Mesendoderm (in vitro differentiated cells): ENCODE data around the gene LMBR1.

Experiments
- DNase-seq: peaks from one replicate; pipeline ENCODE4 v3.0.0; 2013
- H2AK5ac ChIP-seq: 2 replicates; pipeline ENCODE4 v1.6.1; 2013; ENCODE audit warnings: low read length, inconsistent platforms
- H2BK120ac ChIP-seq: 2 replicates; pipeline ENCODE4 v1.6.1; 2013; ENCODE audit warnings: low read depth, mild to moderate bottlenecking, low read length, moderate library complexity, mixed read lengths
- H2BK15ac ChIP-seq: replicated peaks from 2 replicates; pipeline ENCODE4 v1.6.1; 2013; ENCODE audit warnings: low read depth, mild to moderate bottlenecking, moderate library complexity
- H2BK5ac ChIP-seq: 2 replicates; pipeline ENCODE4 v1.6.1; 2013; ENCODE audit warnings: low read length, inconsistent platforms
- H3K18ac ChIP-seq: 2 replicates; pipeline ENCODE4 v1.6.1; 2013; ENCODE audit warnings: mild to moderate bottlenecking, low read length, mixed read lengths
- H3K23ac ChIP-seq: one replicate; pipeline ENCODE4 v1.6.1; 2013; ENCODE audit warnings: low read length
- H3K27ac ChIP-seq: 2 replicates; pipeline ENCODE4 v1.5.1; 2013; ENCODE audit warnings: low read depth, mild to moderate bottlenecking, inconsistent platforms, low read length, moderate library complexity
- H3K27me3 ChIP-seq: 2 replicates; pipeline ENCODE4 v1.6.1; 2013; ENCODE audit warnings: low read length, control low read depth, mild to moderate bottlenecking, inconsistent platforms; ENCODE audit not compliant: insufficient read depth, poor library complexity
- H3K36me3 ChIP-seq: 2 replicates; pipeline ENCODE4 v1.6.1; 2013; ENCODE audit warnings: low read length, inconsistent platforms; ENCODE audit not compliant: control insufficient read depth, insufficient read depth
- H3K4ac ChIP-seq: one replicate; pipeline ENCODE4 v1.6.1; 2013; ENCODE audit warnings: low read depth, mild to moderate bottlenecking, low read length, moderate library complexity
- H3K4me1 ChIP-seq: 2 replicates; pipeline ENCODE4 v1.6.1; 2013; ENCODE audit warnings: low read depth, low read length, inconsistent platforms; ENCODE audit not compliant: control insufficient read depth
- H3K4me2 ChIP-seq: 2 replicates; pipeline ENCODE4 v1.6.1; 2013; ENCODE audit warnings: low read length
- H3K4me3 ChIP-seq: 2 replicates; pipeline ENCODE4 v1.5.1; 2013; ENCODE audit warnings: mild to moderate bottlenecking, low read length
- H3K56ac ChIP-seq: one replicate; pipeline ENCODE4 v1.6.1; 2013; ENCODE audit warnings: low read length
- H3K79me1 ChIP-seq: 2 replicates; pipeline ENCODE4 v1.6.1; 2013; ENCODE audit warnings: low read length, inconsistent platforms
- H3K79me2 ChIP-seq: 2 replicates; pipeline ENCODE4 v1.6.1; 2013; ENCODE audit warnings: mild to moderate bottlenecking, low read length; ENCODE audit not compliant: control insufficient read depth, insufficient read depth
- H3K9ac ChIP-seq: 2 replicates; pipeline ENCODE4 v1.6.1; 2013; ENCODE audit warnings: low read length, inconsistent platforms
- H4K5ac ChIP-seq: one replicate; pipeline ENCODE4 v1.6.1; 2013; ENCODE audit warnings: low read length
- H4K8ac ChIP-seq: one replicate; pipeline ENCODE4 v1.6.1; 2013; ENCODE audit warnings: low read depth, mild to moderate bottlenecking, control low read depth, low read length, moderate library complexity
- WGBS: extraction: QIAGEN DNeasy Blood & Tissue Kit; methylation state at CpG from one replicate; pipeline ENCODE4 v1.1.7; 2013; ENCODE audit warnings: low lambda C conversion rate, missing lambda C conversion rate; ENCODE audit not compliant: insufficient coverage; ENCODE audit errors: extremely low coverage; 5-methylcytosine and 5-hydroxymethylcytosine counted together

LMBR1 gene

DNA sequence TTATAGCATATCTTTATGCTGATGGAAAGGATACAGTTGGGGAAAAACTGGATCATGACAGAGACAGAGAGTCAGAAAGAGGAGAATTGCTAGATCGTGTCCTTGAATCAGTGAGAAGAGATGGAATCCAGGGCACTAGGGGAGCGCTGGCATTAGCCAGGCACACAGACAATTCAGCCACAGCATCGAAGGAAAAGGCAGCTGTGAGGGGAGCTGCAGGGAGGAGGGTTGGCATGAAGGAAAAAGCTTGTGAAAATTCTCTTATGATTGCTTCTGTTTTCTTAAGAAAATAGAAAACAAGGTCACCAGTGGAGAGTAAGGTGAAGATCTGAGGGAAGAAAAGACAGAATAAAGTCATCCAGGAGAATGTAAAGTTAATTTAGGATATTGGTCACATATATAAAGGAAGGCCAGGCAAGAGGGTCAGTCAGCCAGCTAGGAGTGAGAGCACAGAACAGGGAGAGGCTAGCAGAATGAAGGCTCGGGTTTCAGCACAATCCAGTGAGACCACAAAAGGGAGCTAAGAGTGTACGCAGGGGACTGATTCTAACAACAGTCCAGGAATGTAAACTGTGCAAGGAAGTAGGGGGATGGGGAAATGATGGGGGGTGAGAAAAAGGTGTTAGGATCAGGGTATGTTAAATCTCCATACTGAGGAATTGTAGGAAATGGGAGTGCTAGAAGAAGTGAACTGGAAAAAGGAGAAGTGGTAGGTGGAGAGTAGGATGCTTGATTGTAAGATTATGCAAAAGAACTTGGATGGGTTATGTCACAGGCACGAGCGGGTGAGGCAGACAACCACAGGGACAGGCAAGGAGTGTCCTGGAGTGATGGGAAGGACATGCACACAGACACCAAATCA, 140.4 kb downstream of the LMBR1 start:
- H3K4ac ChIP-seq: no peak overlapping the region
- H2BK120ac ChIP-seq: no peak overlapping the region
- H3K4me1 ChIP-seq: peaks cover 2% of the 10 kb centered on the region
- no peak overlapping the region for H4K5ac ChIP-seq
- no peak overlapping the region for H3K4me3 ChIP-seq
- H2AK5ac ChIP-seq: no peak overlapping the region
- H3K36me3 ChIP-seq: no peaks in the 10 kb centered on the region
- no peaks in the 10 kb centered on the region for H3K79me2 ChIP-seq
- H3K4me2 ChIP-seq: no peak overlapping the region
- H3K27me3 ChIP-seq: no peaks in the 10 kb centered on the region
- no peak overlapping the region for H3K27ac ChIP-seq
- DNase-seq: no peak
- no peak overlapping the region for H3K56ac ChIP-seq
- no CpG with 5 or more reads among the region's 7 CpGs for WGBS
- H4K8ac ChIP-seq: no peak overlapping the region
- H3K9ac ChIP-seq: no peak overlapping the region
- H3K79me1 ChIP-seq: no peaks in the 10 kb centered on the region
- H2BK15ac ChIP-seq: no peak overlapping the region
- no peak overlapping the region for H2BK5ac ChIP-seq
- no peak overlapping the region for H3K23ac ChIP-seq
- H3K18ac ChIP-seq: no peak overlapping the region

DNA sequence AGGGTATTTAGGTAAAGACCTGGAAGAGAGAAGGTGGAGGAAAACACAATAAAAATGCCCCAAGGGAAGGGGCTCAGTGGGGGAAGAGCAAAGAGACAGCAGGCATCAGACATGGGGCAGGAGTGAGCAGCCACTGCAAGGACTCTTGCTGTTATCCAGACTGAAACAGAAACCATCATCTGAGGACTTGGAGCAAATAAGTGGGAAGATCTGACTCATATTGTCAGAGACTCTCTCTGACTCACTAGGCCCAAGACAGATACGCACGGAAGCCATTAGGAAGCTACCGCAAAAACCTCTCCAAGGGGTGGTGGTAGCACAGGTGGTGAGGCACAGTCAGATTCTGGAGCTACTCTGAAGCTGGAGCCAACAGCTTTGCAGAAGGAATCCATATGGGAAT, 141.7 kb downstream of the LMBR1 start:
- H3K18ac ChIP-seq: no peak overlapping the region
- no peaks in the 10 kb centered on the region for H3K79me2 ChIP-seq
- no peak overlapping the region for H2AK5ac ChIP-seq
- no peak overlapping the region for H3K27ac ChIP-seq
- no peak for DNase-seq
- H3K23ac ChIP-seq: no peak overlapping the region
- H3K4me2 ChIP-seq: no peak overlapping the region
- no peak overlapping the region for H4K5ac ChIP-seq
- no peak overlapping the region for H4K8ac ChIP-seq
- H2BK15ac ChIP-seq: no peak overlapping the region
- no peak overlapping the region for H2BK5ac ChIP-seq
- H3K4ac ChIP-seq: no peak overlapping the region
- no CpG with 5 or more reads among the region's 3 CpGs for WGBS
- H3K4me1 ChIP-seq: peaks cover 2% of the 10 kb centered on the region
- no peak overlapping the region for H3K9ac ChIP-seq
- H3K36me3 ChIP-seq: no peaks in the 10 kb centered on the region
- no peak overlapping the region for H3K4me3 ChIP-seq
- H3K56ac ChIP-seq: no peak overlapping the region
- H3K27me3 ChIP-seq: no peaks in the 10 kb centered on the region
- no peaks in the 10 kb centered on the region for H3K79me1 ChIP-seq
- H2BK120ac ChIP-seq: no peak overlapping the region

DNA sequence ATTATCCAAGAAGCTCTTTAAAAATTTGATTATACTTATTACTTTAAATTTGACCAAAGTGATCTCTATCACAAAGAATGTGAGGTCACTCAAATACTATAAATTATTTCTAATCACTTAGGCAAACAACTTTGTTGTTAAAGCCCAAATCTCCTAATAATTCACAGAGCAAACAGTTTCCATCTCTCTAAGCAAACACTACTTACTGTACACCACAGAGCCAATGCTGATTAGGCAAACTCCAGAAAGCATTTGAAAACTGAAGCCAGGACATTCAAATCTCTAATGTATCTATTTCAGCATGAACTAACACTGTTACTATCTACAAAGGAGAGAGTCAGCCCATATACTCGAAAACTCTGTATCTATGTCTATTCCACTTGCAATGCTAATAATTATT, 145.3 kb downstream of the LMBR1 start:
- no CpG with 5 or more reads among the region's 1 CpG for WGBS
- no peak overlapping the region for H3K4ac ChIP-seq
- no peak overlapping the region for H2AK5ac ChIP-seq
- no peak overlapping the region for H4K8ac ChIP-seq
- H3K18ac ChIP-seq: no peak overlapping the region
- H3K27me3 ChIP-seq: no peaks in the 10 kb centered on the region
- no peak overlapping the region for H2BK5ac ChIP-seq
- DNase-seq: no peak
- no peak overlapping the region for H3K4me2 ChIP-seq
- H3K56ac ChIP-seq: no peak overlapping the region
- no peak overlapping the region for H3K27ac ChIP-seq
- peaks cover under 1% of the 10 kb centered on the region for H3K4me1 ChIP-seq
- no peaks in the 10 kb centered on the region for H3K79me2 ChIP-seq
- H3K9ac ChIP-seq: no peak overlapping the region
- no peak overlapping the region for H4K5ac ChIP-seq
- no peak overlapping the region for H2BK120ac ChIP-seq
- H3K4me3 ChIP-seq: no peak overlapping the region
- H3K79me1 ChIP-seq: no peaks in the 10 kb centered on the region
- H3K23ac ChIP-seq: no peak overlapping the region
- H2BK15ac ChIP-seq: no peak overlapping the region
- H3K36me3 ChIP-seq: no peaks in the 10 kb centered on the region

DNA sequence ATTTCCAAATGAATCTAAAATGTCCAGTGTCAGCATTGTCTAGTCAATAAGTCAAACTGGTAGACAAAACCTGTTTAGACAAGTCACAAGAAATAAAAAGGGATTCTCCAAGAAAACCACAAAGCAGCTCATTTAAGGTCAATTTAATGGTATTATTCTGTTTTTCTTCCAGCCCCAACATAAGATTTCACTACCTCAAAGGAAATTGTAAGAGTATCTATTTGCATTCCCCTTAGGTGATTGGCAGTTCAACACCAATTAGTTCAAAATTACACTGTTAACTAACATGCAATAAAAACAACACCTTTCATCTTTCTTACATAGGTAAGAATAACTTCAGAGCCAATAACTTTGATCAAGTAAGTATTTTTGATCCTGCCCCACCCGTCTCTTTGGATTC, 146.1 kb downstream of the LMBR1 start:
- Histone ChIP-seq H3K4me1 (no peaks in the 10 kb centered on the region), H3K23ac (no peak overlapping the region), H3K27me3 (no peaks in the 10 kb centered on the region), H2BK120ac (no peak overlapping the region), H3K4me3 (no peak overlapping the region), H2BK15ac (no peak overlapping the region), H3K18ac (no peak overlapping the region), H3K56ac (no peak overlapping the region), H4K5ac (no peak overlapping the region), H2BK5ac (no peak overlapping the region), H3K9ac (no peak overlapping the region), H2AK5ac (no peak overlapping the region), H3K79me2 (no peaks in the 10 kb centered on the region), H4K8ac (no peak overlapping the region), H3K4ac (no peak overlapping the region), H3K79me1 (no peaks in the 10 kb centered on the region), H3K27ac (no peak overlapping the region), H3K36me3 (no peaks in the 10 kb centered on the region), H3K4me2 (no peak overlapping the region)
- WGBS: no CpG with 5 or more reads among the region's 1 CpG
- DNase-seq: no peak

DNA sequence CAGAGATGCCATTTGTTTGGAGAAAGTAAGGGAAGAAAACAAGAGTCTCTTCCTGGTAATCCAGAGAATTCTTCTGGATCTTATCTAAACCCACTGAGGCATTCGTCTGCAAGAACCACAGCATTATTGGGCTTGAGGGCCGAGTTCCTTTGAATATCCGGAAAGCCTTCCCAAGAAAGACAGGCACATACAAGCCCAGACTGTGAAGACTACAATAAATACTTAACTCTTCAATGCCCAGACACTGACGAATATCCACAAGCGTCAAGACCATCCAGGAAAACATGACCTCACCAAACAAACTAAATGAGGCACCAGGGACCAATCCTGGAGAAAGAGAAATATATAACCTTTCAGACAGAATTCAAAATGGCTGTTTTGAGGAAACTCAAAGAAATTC, 153.4 kb downstream of the LMBR1 start:
- Histone ChIP-seq H2AK5ac (no peak overlapping the region), H4K8ac (no peak overlapping the region), H3K79me2 (no peaks in the 10 kb centered on the region), H2BK15ac (no peak overlapping the region), H3K79me1 (no peaks in the 10 kb centered on the region), H3K36me3 (no peaks in the 10 kb centered on the region), H3K56ac (no peak overlapping the region), H4K5ac (no peak overlapping the region), H3K23ac (no peak overlapping the region), H3K4me1 (no peaks in the 10 kb centered on the region), H3K9ac (no peak overlapping the region), H3K18ac (no peak overlapping the region), H3K4me2 (no peak overlapping the region), H2BK120ac (no peak overlapping the region), H3K27ac (no peak overlapping the region), H3K27me3 (no peaks in the 10 kb centered on the region), H2BK5ac (no peak overlapping the region), H3K4ac (no peak overlapping the region), H3K4me3 (no peak overlapping the region)
- DNase-seq: no peak
- no CpG with 5 or more reads among the region's 5 CpGs for WGBS

DNA sequence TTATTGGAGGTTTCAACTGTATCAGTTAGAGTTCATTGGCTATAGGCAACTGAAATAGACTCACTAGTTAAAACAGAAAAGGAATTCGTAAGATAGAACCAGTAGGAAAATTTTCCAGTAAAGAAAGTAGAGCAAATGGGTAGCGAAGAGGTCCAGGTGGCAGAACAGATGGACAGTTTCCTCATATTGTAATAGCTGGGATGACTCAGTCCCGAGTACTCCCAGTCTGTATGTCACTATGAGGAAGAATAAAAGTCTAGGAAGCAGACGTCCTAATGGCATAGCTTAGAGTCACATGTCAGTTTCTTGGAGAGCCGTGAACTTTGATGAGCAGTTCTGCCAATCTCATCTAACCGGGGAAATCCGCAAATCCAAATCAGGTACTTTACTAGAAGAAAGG, 157.1 kb downstream of the LMBR1 start:
- Histone ChIP-seq H3K9ac (no peak overlapping the region), H3K23ac (no peak overlapping the region), H4K5ac (no peak overlapping the region), H3K56ac (no peak overlapping the region), H3K36me3 (no peaks in the 10 kb centered on the region), H3K4ac (no peak overlapping the region), H4K8ac (no peak overlapping the region), H3K79me1 (no peaks in the 10 kb centered on the region), H3K27ac (no peak overlapping the region), H3K79me2 (no peaks in the 10 kb centered on the region), H3K4me1 (no peaks in the 10 kb centered on the region), H3K18ac (no peak overlapping the region), H3K4me2 (no peak overlapping the region), H2BK15ac (no peak overlapping the region), H2BK120ac (no peak overlapping the region), H3K27me3 (no peaks in the 10 kb centered on the region), H2BK5ac (no peak overlapping the region), H2AK5ac (no peak overlapping the region), H3K4me3 (no peak overlapping the region)
- no peak for DNase-seq
- no CpG with 5 or more reads among the region's 7 CpGs for WGBS
